ENCODE measurements around the gene GNG7. TPM values are rescaled to one million over a fixed set of nuclear protein-coding genes. Genes with fewer than 3 reads are reported as not detected.

Gene GNG7
- total RNA-seq (2022) (0.87 and 0.91 TPM in 2 replicates), Bru-seq, nascent RNA (percentile 23 among the genes with signal in this experiment), BruChase-seq, experiment 1, labeled RNA remaining after a 6-hour chase (percentile 27 among the genes with signal in this experiment), BruChase-seq, experiment 2, labeled RNA remaining after a 2-hour chase (percentile 24 among the genes with signal in this experiment)
- long read RNA-seq, full-length matches to known transcripts = 1 of 4 reads
- long read RNA-seq, partial matches to known transcripts = 0 of 4 reads
- long read RNA-seq, other reads (novel, unspliced or antisense) = 3 of 4 reads

DNA sequence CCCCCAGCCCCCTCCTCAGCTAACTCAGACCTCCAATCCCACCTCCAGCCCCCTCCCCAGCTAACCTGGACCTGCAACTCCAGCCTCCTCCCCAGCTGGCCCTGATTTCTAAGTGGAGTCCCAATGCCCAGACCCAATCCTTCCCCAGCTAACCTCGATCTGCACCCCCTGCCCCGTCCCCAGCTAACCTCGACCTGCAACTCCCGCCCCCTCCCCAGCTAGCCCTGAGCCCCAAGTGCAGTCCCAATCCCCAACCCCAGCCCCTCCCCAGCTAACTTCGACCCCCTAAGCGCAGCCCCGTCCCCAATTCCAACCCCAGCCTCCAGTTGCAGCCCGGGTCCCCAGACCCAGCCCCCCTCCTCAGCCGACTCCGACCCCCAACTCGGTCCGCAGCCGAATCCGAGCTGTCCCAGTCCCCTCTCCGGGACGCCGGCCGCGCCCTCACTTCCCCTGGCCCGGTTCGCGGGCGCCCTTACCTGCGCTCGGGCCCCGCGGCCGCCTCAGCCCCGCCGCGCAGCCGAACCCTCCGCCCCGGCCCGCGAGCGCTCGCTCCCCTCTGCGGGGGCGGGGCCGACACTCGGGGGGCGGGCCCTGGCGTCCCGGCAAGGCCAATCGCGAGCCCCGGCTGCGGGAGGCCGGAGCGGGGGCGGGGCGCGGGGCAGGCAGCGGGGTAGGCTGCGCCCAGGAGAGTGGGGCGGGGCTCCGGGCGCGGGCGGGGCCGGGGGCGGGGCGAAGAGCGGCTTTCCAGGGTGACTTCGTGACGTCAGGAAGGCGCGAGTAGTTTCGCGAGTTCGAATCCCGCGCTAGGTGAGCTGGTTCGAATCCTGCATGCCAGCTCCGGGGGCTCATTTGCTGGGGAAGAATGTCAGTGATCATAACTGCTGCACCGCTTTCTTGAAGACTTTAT is at the start of gene GNG7:
Gene GNG7 (minus strand): TSS at position 525 of the 907 bp plus-strand sequence. CDS start 182,006 bp downstream, outside the sequence.
- Mint-ChIP-seq H3K9me3 (ENCODE audit: low read depth, unreplicated experiment) (no peaks in the 10 kb centered on the region), H3K27me3 (ENCODE audit: unreplicated experiment) (peaks cover 23% of the 10 kb centered on the region), H3K4me1 (ENCODE audit: low read depth, unreplicated experiment) (no peaks in the 10 kb centered on the region), H3K4me3 (ENCODE audit: low read depth, unreplicated experiment) (peak within 1 kb of the TSS; percentile 51), H3K36me3 (ENCODE audit: insufficient read depth, unreplicated experiment) (peaks cover 6% of the 10 kb centered on the region), H3K27ac (ENCODE audit: unreplicated experiment) (peak within 1 kb of the TSS; percentile 18)
- intact Hi-C loops (cut with micrococcal nuclease; ENCODE audit: unreplicated experiment) = no loop called here
- DNase-seq = peak; percentile 95
- BruUV-seq (replicated peaks) = no TSS peak
- TF ChIP-seq, protein P1, sequence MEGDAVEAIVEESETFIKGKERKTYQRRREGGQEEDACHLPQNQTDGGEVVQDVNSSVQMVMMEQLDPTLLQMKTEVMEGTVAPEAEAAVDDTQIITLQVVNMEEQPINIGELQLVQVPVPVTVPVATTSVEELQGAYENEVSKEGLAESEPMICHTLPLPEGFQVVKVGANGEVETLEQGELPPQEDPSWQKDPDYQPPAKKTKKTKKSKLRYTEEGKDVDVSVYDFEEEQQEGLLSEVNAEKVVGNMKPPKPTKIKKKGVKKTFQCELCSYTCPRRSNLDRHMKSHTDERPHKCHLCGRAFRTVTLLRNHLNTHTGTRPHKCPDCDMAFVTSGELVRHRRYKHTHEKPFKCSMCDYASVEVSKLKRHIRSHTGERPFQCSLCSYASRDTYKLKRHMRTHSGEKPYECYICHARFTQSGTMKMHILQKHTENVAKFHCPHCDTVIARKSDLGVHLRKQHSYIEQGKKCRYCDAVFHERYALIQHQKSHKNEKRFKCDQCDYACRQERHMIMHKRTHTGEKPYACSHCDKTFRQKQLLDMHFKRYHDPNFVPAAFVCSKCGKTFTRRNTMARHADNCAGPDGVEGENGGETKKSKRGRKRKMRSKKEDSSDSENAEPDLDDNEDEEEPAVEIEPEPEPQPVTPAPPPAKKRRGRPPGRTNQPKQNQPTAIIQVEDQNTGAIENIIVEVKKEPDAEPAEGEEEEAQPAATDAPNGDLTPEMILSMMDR (IDR thresholded peaks at IDR 0.05; ENCODE audit: unreplicated experiment) = no peak
- CTCF ChIA-PET = interaction anchor here (0.6 kb wide), 2 partner anchors 17 to 242 kb away, joined by 3 read pairs; no protein-coding TSS in a partner anchor

DNA sequence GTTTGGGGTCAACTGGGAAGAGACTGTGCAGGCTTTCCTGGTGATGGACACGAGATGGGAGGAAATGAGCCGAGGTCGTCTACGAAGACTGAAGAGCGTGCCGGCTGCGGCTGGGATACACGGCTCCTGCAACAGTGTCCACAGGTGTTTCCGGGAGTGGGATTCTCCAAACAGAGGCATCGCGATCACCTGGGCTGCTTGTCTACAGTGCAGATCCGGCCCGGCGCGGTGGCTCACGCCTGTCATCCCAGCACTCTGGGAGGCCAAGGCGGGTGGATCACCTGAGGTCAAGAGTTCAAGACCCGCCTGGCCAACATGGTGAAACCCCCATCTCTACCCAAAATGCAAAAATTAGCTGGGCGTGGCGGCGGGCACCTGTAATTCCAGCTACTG is 48.9 kb upstream of the GNG7 start:
- no TSS peak for BruUV-seq (replicated peaks)
- no peaks in the 10 kb centered on the region for H3K27me3 Mint-ChIP-seq (ENCODE audit: unreplicated experiment)
- H3K4me3 Mint-ChIP-seq (ENCODE audit: low read depth, unreplicated experiment) = no peak overlapping the region
- H3K27ac Mint-ChIP-seq (ENCODE audit: unreplicated experiment) = no peak overlapping the region
- H3K36me3 Mint-ChIP-seq (ENCODE audit: insufficient read depth, unreplicated experiment) = peaks cover 19% of the 10 kb centered on the region
- no peak for DNase-seq
- CTCF ChIA-PET = no interaction called here
- TF ChIP-seq, protein P1 (IDR thresholded peaks at IDR 0.05; ENCODE audit: unreplicated experiment) = no peak
- H3K9me3 Mint-ChIP-seq (ENCODE audit: low read depth, unreplicated experiment) = no peaks in the 10 kb centered on the region
- no peaks in the 10 kb centered on the region for H3K4me1 Mint-ChIP-seq (ENCODE audit: low read depth, unreplicated experiment)
- intact Hi-C loops (cut with micrococcal nuclease; ENCODE audit: unreplicated experiment) = no loop called here

DNA sequence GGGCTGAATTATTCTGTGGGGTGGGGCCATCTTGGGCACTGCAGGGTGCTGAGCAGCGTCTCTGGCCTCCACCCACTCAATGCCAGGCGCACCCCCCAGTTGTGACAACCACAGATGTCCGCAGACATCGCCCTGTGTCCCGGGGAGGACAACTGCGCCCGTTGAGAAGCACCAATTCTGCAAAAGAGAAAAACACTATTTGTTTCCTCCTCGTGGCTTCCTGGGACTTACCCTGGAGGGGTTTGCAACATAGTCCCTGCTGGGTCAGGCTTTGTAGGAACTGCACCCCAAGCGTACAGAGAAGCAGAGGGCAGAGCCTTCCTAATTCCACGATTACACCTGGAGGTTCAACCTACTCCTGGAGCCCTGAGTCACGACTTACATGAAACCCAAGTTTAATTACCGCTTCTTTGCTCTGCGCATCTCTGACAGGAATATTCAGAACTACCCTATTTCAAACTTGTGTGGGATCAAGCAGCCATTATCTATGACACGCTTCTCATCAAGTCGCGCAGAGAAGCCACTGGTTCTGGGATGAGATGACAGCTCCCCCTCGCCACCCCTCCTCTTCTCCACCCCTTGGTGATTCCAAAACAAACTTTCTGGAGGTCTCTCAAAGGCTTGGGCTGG is 48.4 kb upstream of the GNG7 start:
- H3K36me3 Mint-ChIP-seq (ENCODE audit: insufficient read depth, unreplicated experiment) = peaks cover 14% of the 10 kb centered on the region
- BruUV-seq (replicated peaks) = no TSS peak
- H3K27me3 Mint-ChIP-seq (ENCODE audit: unreplicated experiment) = no peaks in the 10 kb centered on the region
- H3K4me1 Mint-ChIP-seq (ENCODE audit: low read depth, unreplicated experiment) = no peaks in the 10 kb centered on the region
- TF ChIP-seq, protein P1 (IDR thresholded peaks at IDR 0.05; ENCODE audit: unreplicated experiment) = no peak
- intact Hi-C loops (cut with micrococcal nuclease; ENCODE audit: unreplicated experiment) = no loop called here
- H3K4me3 Mint-ChIP-seq (ENCODE audit: low read depth, unreplicated experiment) = no peak overlapping the region
- no peak overlapping the region for H3K27ac Mint-ChIP-seq (ENCODE audit: unreplicated experiment)
- no peak for DNase-seq
- no peaks in the 10 kb centered on the region for H3K9me3 Mint-ChIP-seq (ENCODE audit: low read depth, unreplicated experiment)
- CTCF ChIA-PET = interaction anchor here (3.2 kb wide), 1 partner anchor 103 kb away, joined by 17 read pairs; no protein-coding TSS in a partner anchor

DNA sequence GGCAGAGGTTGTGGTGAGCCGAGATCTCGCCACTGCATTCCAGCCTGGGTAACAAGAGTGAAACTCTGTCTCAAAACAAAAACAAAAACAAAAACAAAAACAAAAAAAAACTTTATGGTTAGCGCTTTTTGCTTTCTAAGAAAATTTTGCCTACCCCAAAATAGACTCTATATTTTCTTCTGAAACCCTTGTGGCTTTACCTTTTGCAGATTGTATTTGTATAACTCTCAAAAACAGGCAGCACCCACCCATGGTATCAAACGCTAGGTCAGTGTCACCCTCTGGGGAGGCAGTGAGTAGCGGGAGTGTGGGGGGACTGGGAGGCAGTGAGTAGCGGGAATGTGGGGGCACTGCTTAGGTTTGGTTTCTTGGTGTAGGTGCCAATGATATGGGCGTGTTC is 44.9 kb upstream of the GNG7 start:
- Mint-ChIP-seq H3K9me3 (ENCODE audit: low read depth, unreplicated experiment) (no peaks in the 10 kb centered on the region), H3K27me3 (ENCODE audit: unreplicated experiment) (peaks cover 30% of the 10 kb centered on the region), H3K36me3 (ENCODE audit: insufficient read depth, unreplicated experiment) (no peaks in the 10 kb centered on the region), H3K4me3 (ENCODE audit: low read depth, unreplicated experiment) (no peak overlapping the region), H3K4me1 (ENCODE audit: low read depth, unreplicated experiment) (no peaks in the 10 kb centered on the region), H3K27ac (ENCODE audit: unreplicated experiment) (no peak overlapping the region)
- TF ChIP-seq, protein P1 (IDR thresholded peaks at IDR 0.05; ENCODE audit: unreplicated experiment) = no peak
- CTCF ChIA-PET = interaction anchor here (3.2 kb wide), 1 partner anchor 99 kb away, joined by 17 read pairs; no protein-coding TSS in a partner anchor
- intact Hi-C loops (cut with micrococcal nuclease; ENCODE audit: unreplicated experiment) = no loop called here
- BruUV-seq (replicated peaks) = no TSS peak
- DNase-seq = no peak

All from Calu3 (cell line).